T1000 (cell line): Measurements from ENCODE around the gene CTBP2.
"Not testable (repeated sequence)": the region's sequence is repeated elsewhere in the genome, so short reads cannot be mapped to it uniquely, and the experiment has no call there.

Experiments used
- DNase-seq: peaks from one replicate; lab custom pipeline; 2025; ENCODE audit warnings: mixed read lengths; lab: John Stamatoyannopoulos, UW

Gene CTBP2

GRCh38 chr10:124997771-124998623 lies 162.4 kb downstream of the CTBP2 start:
- DNase-seq, result no peak

GRCh38 chr10:124997306-124997705 lies 163.1 kb downstream of the CTBP2 start:
- no peak for DNase-seq

GRCh38 chr10:124996854-124997215 lies 163.5 kb downstream of the CTBP2 start:
- no peak for DNase-seq

- no peak for DNase-seq
These were observed 164.1 kb downstream of the CTBP2 start for GRCh38 chr10:124996127-124996853.

- DNase-seq, result no peak
These were observed 164.8 kb downstream of the CTBP2 start for GRCh38 chr10:124995605-124996004.

- no peak for DNase-seq
These were observed 165.5 kb downstream of the CTBP2 start for GRCh38 chr10:124994573-124995473.

GRCh38 chr10:124993736-124994451 lies 166.5 kb downstream of the CTBP2 start:
- no peak for DNase-seq

GRCh38 chr10:124993345-124993708 lies 167.0 kb downstream of the CTBP2 start:
- no peak for DNase-seq

- DNase-seq, result peak; percentile 7
These were observed 167.7 kb downstream of the CTBP2 start for GRCh38 chr10:124992462-124993344.

- no peak for DNase-seq
These were observed 168.5 kb downstream of the CTBP2 start for GRCh38 chr10:124991835-124992234.

- DNase-seq, result no peak
These were observed 169.4 kb downstream of the CTBP2 start for GRCh38 chr10:124990671-124991625.

- DNase-seq, result no peak
These were observed 170.8 kb downstream of the CTBP2 start for GRCh38 chr10:124989526-124989925.

- DNase-seq, result not testable (repeated sequence)
These were observed 171.6 kb downstream of the CTBP2 start for GRCh38 chr10:124988753-124989152.

- DNase-seq, result no peak
These were observed 172.6 kb downstream of the CTBP2 start for GRCh38 chr10:124987788-124988187.

GRCh38 chr10:124985162-124985561 lies 175.2 kb downstream of the CTBP2 start:
- no peak for DNase-seq

GRCh38 chr10:124984376-124984775 lies 176.0 kb downstream of the CTBP2 start:
- no peak for DNase-seq

- DNase-seq, result no peak
These were observed 177.0 kb downstream of the CTBP2 start for GRCh38 chr10:124983321-124983720.

GRCh38 chr10:124978376-124978725 lies 182.0 kb downstream of the CTBP2 start:
- DNase-seq, result no peak

GRCh38 chr10:124977648-124978375 lies 182.6 kb downstream of the CTBP2 start:
- no peak for DNase-seq
